ENCODE measurements around the gene SIRPB1.
"Not testable (repeated sequence)": the region's sequence is repeated elsewhere in the genome, so short reads cannot be mapped to it uniquely, and the experiment has no call there.

The SIRPB1 gene

DNA sequence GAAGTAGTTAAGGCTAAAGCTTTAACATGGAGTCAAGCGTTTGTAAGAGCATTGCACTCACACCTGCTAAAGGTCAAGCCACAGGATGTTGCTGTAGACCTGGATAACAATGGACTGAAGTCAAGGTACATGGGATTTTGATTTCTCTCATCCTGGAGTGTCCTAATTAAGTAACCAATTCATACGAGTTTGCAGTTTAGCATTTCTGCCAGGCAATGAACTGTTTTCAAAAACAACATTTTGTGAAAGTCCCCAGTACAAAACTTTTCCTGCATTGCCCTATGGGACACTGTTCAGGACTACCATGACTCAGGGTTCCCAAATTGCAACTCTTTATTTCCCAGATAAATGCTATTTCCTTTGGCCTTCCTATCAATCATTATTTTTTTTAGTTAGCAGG is 17.4 kb upstream of the SIRPB1 start:
- DNase-seq (ENCODE audit: low read depth in 3 of 3, low spot score in 1 of 3): no peak

DNA sequence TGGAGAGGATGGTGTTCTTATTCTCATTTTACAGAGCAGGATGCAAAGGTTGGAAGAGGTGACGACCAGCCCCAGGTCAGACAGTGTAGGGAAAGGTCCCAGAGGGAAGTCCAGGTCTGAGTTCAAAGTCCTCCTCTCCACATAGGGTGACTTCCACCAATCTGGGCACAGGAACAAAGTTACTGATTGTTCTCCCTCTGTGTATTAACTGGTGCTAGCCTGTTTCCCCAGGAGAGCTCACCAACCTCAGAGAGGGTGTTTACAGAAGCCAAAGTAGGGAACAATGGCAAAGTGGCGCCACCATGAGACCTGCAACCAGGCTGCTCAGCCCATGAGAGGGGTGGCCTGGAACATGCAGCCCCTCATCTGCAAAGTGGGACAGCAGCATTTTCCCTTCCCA is 16.8 kb upstream of the SIRPB1 start:
- no peak for DNase-seq (ENCODE audit: low read depth in 3 of 3, low spot score in 1 of 3)

DNA sequence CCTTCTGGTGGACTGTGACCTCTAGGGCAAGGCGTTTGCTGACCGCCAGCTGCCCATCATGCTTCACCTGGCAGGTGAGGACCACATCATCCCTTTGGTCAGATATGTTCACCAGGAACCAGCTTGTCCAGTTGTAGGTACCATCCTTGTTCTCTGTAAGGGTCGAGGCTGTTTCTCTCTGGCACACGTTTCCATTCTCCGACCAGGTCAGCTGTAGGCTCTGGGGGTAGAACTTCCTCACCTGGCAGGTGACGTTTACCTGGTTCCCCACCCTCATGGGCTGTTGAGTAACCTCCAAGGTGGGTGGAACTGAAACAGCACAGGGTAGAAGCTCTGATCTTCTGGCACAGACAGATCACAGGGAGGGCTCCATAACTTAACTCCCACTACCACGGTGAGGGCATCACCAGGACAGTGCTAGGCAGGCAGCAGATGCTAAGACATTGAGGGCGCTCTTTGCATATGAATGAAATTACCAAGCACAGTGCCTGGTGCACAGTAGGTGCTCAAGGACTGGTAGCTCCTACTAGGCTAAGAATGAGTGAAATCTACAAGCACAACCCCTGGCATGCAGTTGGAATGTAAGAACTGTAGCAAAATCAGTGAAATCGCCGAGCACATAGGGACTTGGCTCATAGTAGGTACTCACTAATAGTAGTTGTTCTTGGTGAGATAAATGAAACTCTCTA is 15.6 kb upstream of the SIRPB1 start:
- no peak for DNase-seq (ENCODE audit: low read depth in 3 of 3, low spot score in 1 of 3)

DNA sequence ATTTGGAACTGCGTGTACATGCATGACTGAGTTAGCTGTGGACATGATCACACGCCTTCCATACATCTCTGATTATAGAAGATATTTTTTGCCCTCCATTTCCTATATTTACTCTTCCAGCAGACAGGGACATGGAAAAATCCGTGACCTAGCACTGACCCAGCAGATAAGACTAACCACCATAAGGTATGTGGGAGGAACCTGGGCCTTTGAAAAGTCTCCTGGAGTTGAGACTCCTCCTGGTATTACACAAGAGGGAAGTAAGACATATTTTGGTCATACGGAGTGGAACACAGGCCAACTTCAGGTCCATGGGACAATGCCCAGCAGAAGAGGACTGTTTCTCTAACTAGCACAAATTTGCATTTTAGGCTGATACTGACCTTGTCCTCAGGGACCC is 13.7 kb upstream of the SIRPB1 start:
- no peak for DNase-seq (ENCODE audit: low read depth in 3 of 3, low spot score in 1 of 3)

DNA sequence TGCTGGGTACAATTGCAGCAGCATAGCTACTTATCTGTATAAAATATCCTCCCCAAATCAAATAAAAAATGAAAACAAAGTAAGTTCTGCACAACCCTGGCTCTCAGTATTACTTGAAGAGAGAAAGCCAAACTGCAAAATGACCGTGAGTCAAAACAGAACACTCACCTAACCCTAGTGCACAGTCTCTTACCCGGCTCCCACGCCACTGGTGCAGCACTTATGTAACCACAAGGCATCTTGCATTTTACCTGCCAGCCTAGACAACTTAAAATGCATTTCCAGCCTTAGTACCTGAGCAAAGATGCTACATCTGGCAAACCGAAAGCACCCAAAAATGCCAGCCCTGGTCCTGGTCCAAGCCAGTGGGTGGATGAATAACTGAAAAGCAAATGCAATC is 12.4 kb upstream of the SIRPB1 start:
- peak in 1 of 3 donors; percentile 24 for DNase-seq (ENCODE audit: low read depth in 3 of 3, low spot score in 1 of 3)

DNA sequence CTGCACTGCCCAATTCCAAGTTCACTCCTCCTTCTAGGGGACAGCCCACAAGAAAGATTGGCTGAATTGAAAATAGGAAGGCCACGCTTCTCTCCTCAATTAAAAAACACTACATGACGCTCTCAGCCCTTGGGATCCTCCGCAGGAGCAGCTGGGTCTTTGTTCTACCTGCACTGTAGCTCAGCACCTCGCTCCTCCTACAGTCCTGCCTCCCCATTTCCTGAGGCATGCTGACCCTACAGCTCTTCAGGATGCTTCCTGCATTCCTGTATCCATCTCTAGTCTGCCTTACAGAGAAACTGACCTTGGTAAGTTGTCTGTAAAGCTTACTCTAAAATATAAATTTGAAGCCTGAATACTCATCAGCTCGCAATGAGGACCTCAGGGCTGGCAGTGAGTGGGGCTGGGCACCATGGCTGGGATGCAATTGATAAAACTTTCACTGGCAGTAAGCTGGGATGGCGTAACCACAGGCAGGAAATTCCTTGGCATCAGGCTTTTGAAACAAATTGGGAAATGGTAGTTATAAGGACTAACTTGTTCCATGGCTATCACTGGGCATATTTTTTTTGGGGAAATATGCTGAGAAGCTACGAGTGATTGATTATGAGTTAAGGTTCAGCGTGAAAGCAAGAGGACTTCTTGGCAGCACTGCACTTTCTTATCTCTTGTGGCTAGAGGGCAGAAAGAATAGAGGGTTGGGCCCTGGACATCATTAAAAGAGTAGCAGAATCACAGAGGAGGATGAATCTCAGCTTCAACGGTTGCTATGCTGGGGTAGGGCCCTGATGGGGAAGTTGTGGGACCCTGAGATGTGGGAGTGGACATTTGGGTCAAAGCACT is 11.7 kb upstream of the SIRPB1 start:
- DNase-seq (ENCODE audit: low read depth in 3 of 3, low spot score in 1 of 3): no peak

DNA sequence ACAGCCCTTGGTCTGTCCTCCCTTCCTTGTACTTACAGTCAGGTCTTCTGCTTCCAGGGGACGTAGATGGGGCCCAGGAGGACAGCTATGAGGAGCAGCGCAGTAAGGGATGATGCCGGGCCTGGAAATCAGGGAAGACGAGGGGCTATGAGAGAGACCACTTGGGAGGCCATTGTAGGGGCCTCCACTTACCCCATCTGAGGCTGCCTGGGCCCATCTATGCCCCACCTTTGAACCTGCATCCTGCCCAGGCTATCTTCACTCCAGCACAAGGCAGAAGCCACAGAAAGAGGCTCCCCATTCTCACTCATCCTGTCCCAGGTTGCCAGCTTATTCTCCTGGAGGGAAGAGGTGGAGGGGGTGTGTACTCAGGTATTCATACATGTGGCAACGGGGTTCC is 10.4 kb upstream of the SIRPB1 start:
- no peak for DNase-seq (ENCODE audit: low read depth in 3 of 3, low spot score in 1 of 3)

DNA sequence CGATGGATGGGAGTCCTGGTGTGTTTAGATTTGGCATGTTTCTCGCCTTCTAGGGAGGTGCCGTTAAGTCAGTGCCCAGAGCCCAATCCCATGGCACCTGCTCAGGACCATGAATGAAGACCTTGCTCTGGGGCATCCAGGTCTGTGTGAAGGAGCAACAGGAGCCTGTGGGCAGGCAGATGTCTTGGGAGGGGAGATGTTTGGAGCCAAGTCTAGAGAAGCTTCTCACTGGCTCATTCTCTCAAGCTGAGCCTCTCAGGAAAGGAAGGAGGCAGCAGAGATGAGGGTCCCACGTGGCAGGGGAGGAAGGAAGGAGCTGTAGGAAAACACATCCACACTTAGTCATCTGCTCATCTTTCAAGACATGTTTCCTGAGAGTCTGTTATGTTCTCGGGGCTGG is 9.5 kb upstream of the SIRPB1 start:
- no peak for DNase-seq (ENCODE audit: low read depth in 3 of 3, low spot score in 1 of 3)

DNA sequence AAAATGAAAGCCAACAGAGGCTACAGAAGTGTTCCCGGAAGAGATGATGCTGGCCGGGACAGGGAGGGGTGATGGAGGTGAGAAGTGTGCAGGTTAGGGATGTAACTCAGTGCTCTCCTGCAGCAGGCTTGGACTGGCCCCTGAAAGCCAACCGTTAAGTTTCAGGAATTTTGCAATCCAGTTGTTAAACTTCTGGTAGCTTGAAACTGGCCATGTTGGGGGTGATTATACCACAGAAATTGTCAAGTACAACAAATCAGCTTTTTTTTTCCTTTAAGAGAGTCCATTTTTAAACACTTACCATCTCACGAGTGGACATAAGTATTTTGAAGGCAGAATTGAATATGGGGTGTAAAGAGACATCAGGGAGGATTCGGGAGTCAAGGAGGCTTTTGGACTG is 8.8 kb upstream of the SIRPB1 start:
- no peak for DNase-seq (ENCODE audit: low read depth in 3 of 3, low spot score in 1 of 3)

DNA sequence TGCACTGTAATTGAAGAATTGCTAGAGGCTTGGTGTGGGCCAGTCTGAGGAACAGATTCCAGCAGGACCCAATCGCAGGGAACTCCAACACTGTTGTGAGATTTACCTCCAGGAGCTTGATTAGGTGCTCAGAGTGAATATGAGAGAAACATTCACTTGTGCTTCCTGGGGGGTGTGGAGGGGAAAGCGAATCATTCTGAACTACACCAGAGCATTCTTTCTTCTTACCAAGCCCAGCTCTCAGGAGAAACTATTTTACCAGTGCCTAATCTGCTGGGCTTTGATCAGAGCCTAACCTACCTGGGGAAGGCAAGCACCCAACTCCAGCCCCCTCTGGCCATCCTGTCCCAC is 7.4 kb upstream of the SIRPB1 start:
- DNase-seq (ENCODE audit: low read depth in 3 of 3, low spot score in 1 of 3): no peak

DNA sequence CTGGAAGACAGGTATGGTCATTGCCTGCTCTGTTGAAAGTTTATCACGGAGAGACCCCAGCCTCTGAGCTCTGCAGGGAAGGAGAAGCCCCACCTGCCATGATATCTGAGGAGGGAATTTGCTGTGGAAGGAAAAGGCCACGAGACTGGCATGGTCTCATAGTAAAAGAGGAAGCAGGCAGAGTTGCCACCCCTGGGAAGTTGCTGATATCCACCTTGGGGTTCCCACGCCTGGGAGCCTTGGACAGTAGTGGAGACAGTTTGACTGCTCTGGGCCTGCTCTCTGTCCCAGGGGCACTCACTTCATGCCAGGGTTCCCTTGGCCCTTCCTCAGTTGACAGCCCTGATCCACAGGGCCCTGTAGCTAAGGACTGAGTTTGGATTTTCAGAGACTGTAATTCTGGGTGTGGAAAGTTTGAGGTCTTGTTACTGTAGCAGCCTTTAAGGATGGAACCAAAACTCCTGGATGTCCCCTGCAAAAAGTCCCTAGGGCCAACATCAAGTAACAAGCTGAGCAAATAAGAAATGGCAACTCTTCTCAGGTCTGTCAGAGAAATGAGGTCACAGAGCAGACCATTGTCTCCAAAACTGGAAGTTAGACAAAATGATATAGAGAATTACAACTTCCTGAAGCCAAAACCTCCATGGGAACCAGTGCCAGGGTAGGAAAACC is 6.9 kb upstream of the SIRPB1 start:
- DNase-seq (ENCODE audit: low read depth in 3 of 3, low spot score in 1 of 3): no peak

DNA sequence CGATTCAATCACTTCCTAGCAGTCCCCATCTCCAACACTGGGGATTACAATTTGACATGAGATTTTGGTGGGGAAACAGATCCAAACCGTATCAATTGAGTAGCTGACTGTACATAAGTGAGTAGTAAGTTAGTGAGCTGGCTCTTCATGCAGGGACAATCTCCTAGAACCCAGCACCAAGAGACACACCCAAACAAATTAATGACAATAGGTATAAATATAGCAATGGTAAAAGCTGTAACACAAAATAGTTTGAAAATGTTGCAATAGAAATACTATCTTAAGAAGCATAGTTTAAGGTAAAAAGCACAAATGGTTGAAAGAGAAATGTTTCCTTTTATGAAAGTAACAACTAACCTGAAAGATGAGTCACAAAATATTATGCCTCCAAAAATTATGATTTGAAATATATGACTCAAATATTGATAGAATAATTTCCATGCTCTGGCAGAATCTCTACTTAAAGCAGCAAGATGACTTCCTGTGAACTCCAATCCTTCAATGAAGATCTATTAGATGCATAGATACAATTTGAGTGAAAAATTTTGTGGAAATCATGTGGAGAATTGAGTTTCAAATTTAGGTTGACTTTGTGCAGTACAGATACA is 5.4 kb upstream of the SIRPB1 start:
- no peak for DNase-seq (ENCODE audit: low read depth in 3 of 3, low spot score in 1 of 3)

DNA sequence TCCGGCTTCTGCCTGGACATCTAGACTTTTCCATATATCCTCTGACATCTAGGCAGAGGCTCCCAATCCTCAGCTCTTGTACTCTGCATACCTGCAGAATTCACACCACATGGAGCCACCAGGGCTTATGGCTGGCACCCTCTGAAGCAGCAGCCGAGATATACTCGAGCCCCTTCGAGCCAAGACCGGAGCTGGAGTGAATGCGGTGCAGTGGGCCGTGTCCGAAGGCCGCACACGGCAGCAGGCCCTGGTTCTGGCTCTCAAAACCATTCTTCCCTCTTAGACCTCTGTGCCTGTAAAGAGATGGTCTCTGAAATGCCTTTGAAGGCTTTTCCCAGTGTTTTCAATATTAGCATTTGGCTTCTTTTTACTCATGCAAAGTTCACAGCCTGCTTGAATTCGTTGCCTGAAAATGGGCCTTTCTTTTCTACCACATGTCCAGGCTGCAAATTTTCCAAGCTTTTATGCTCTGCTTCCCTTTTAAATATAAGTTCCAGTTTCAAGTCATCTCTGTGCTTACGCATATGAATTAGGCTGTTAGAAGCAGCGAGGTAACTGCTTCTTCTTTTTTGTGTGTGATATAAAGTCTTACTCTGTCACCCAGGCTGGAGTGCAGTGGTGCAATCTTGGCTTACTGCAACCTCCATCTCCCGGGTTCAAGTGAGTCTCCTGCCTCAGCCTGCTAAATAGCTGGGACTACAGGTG is 3.8 kb upstream of the SIRPB1 start:
- no peak for DNase-seq (ENCODE audit: low read depth in 3 of 3, low spot score in 1 of 3)

DNA sequence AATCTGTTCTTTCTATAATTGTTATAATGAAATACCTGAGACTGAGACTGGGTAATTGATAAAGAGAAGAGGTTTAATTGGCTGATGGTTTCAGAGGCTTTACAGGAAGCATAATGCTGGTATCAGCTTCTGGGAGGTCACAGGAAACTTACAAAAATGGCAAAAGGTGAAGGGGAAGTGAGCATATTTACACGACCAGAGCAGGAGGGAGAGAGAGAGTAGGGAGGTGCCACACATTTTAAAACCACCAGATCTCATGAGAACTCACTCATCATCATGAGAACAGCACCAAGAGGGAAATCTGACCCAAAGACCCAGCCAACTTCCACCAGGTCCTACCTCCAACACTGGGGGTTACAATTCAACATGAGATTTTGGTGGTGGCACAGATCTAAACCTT is 2.6 kb upstream of the SIRPB1 start:
- DNase-seq (ENCODE audit: low read depth in 3 of 3, low spot score in 1 of 3): no peak

DNA sequence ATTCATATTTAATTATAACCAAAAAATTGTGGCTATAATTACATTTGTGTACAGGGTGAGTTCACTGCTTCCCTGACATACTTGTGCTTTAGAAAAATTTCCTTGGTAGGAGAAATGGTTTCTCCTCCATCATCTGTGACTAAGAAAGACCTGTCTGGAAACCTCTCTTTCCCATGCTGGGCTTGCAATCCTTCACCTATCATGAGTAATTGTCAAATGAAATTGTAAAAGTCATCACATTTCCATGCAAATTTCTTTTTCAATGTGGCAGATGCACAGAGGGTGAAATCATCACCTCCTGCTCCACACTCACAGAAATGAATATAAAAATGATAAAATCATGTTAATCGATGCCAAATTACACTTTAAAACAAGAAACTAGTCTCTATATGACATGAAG is 1.5 kb upstream of the SIRPB1 start:
- DNase-seq (ENCODE audit: low read depth in 3 of 3, low spot score in 1 of 3): no peak

DNA sequence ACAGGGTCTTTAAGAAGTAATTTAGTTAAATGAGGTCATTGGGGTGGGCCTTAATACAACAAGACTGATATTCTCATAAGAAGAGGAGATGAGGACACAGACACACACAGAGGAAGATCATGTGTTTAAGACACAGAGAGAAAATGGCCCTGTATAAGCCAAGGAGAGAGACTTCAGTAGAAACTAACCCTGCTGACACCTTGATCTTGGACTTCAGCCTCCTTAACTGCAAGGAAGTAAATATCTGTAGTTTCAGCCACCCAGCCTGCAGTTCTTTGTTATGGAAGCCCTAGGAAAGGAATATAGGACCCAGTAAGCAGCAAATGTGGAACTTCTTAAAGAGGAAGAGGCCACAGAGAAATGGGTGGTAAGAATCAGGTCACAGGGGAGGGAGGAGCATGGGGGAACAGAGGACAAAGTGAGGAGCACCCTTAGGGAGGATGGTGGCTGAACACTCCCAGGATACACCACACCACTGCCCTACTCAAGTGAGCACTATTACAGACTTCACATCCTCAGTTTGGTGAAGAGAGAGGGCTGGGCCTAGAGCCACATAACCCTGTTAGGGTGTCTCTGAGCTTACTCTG is 762 bp downstream of the SIRPB1 start:
- DNase-seq (ENCODE audit: low read depth in 3 of 3, low spot score in 1 of 3): no peak

DNA sequence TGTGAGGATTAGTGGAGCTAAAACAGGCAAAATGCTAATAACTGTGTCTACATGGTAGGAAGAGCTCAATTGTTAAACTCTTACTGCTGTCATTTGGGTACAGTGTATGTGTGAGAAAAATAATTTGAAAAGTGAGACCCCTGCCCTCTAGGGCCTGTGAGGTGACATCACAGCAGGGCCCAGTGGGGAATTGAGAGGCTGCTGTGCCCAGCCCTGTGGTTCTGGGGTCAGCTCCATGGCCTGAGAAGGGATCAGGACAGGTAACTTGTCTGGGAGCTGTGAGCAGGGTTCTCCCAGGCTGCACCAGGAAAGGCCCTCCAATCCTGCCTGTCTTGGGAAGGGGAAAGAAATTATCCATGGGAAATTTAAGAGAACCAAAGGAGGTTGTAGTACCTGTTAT is 1.3 kb downstream of the SIRPB1 start:
- DNase-seq (ENCODE audit: low read depth in 3 of 3, low spot score in 1 of 3): no peak

DNA sequence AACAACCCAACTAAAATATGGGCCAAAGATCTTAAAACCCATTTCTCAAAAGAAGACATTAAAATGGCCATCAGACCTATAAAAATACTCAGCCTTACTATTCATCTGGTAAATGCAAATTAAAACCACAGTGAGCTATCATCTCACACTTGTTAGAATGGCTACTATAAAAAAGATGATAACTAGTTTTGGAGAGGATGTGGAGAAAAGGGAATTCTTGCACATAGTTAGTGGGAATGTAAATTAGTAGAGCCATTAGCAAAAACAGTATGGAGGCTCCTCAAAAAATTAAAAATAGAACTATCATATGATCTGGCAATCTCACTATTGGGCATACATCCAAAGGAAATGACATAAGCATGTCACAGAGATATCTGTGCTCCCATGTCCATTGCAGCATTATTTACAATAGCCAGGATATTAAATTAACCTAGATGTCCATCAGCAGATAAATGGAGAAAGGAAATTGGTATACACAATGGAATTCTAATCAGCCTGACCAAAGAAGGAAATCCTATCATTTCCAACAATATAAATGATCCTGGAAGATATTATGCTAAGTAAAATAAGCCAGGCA is 2.9 kb downstream of the SIRPB1 start:
- no peak for DNase-seq (ENCODE audit: low read depth in 3 of 3, low spot score in 1 of 3)

DNA sequence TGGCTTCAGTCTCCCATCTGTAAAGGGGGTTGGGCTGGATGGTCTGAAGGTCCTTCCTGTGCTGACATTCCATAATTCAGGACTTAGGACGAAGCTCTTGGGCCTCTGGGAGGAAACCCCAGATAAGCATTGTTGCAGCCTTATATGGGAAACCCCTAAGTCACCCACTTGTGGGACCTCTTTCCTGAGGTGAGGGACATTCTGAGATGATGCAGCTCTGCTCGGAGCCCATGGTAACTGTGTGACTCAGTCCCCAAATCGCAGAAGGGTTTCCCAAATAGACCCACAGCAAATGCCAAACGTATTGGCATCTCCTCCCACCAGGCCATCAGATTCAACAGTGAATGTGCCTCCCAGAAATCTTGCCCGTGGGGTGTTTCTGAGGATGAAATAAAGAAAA is 9.4 kb downstream of the SIRPB1 start:
- not testable (repeated sequence) for DNase-seq (ENCODE audit: low read depth in 3 of 3, low spot score in 1 of 3)

DNA sequence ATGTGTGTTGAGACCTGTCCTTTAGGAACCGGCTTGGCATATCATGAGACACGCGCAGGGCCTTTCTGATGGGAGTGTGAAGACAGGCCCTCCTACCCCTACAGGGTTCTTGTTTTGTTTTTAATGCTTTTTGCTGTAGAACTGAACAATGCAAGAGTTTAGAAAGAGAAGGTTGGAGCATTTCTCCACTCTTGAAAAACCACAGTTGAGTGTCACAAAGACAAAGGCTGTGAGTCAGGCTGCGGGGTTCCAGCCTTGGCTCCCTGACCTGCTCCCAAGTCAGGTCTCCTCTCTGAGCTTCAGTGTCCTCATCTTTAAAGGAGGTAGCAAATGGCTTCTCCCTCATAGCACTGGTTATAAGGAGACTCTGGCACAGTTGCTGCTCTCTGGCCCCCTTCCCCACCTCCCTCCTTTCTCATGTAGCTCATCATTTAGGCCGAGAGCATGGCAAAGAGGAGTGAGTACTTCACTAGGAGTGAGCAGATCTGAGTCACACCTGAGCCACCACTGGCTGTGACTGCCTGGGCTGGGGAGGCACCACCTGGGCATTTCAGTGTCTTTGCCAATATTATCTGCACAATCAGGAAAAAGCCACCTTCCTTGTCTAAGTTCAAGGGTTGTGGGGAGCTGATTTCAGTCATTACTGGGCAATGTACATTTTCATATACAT is 11.0 kb downstream of the SIRPB1 start:
- DNase-seq (ENCODE audit: low read depth in 3 of 3, low spot score in 1 of 3): not testable (repeated sequence)

Data from stimulated activated CD4-positive, alpha-beta T cell treated with anti-CD3 and anti-CD28 coated beads, TNF-alpha, amount 100 ng/mL, for 1 hour (primary cell).